OCI-LY3 (cell line): ENCODE measurements around the gene GRIP1.

Experiments used
- EZH2phosphoT487 ChIP-seq: fragments of 200-600 bp; shearing (Covaris generic); IDR thresholded peaks from 2 replicates; pipeline ENCODE4 v1.6.1; 2018; ENCODE audit warnings: antibody characterized with exemption, mixed run types, low read depth
- TF ChIP-seq, protein P1 (sequence below): fragments of 200-600, 300-600 bp; sonication (generic); IDR thresholded peaks from 2 replicates; pipeline ENCODE4 v1.5.1; 2014; ENCODE audit warnings: antibody characterized with exemption, low read length, low read depth

DNA sequence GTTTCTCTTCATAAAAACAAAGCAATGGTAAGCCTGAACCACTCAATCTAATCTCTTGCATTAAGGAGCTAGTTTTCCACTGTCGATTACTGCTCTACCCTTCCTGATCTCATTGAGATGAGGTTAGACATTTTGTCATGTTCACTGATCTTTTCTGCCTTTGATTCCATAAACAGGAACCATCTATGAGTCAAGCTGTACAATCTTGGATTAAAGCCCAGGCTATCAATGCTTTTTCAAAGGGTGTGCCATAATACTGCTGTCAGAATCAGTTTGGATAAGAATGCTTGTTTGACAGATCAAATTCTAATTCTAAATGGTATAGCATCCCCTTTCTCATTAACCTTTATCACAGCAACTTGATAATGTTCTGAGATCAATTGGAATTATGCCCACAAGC, 16.1 kb downstream of the GRIP1 start:
- TF ChIP-seq, protein P1, sequence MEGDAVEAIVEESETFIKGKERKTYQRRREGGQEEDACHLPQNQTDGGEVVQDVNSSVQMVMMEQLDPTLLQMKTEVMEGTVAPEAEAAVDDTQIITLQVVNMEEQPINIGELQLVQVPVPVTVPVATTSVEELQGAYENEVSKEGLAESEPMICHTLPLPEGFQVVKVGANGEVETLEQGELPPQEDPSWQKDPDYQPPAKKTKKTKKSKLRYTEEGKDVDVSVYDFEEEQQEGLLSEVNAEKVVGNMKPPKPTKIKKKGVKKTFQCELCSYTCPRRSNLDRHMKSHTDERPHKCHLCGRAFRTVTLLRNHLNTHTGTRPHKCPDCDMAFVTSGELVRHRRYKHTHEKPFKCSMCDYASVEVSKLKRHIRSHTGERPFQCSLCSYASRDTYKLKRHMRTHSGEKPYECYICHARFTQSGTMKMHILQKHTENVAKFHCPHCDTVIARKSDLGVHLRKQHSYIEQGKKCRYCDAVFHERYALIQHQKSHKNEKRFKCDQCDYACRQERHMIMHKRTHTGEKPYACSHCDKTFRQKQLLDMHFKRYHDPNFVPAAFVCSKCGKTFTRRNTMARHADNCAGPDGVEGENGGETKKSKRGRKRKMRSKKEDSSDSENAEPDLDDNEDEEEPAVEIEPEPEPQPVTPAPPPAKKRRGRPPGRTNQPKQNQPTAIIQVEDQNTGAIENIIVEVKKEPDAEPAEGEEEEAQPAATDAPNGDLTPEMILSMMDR: no peak
- TF ChIP-seq EZH2phosphoT487: no peak
